IPS-15b (cell line): Measurements from ENCODE around the gene MRPL38.

ENCODE experiments used
- H3K27me3 ChIP-seq: one replicate; pipeline ENCODE4 v1.6.1; 2013; ENCODE audit warnings: low read length; ENCODE audit not compliant: control insufficient read depth, insufficient read depth
- H3K36me3 ChIP-seq: one replicate; pipeline ENCODE4 v1.6.1; 2013; ENCODE audit warnings: low read length; ENCODE audit not compliant: control insufficient read depth, insufficient read depth
- H3K4me1 ChIP-seq: one replicate; pipeline ENCODE4 v1.6.1; 2013; ENCODE audit warnings: mild to moderate bottlenecking, low read length; ENCODE audit not compliant: control insufficient read depth, insufficient read depth
- H3K4me3 ChIP-seq: one replicate; pipeline ENCODE4 v1.5.1; 2013; ENCODE audit warnings: low read depth, low read length
- H3K9ac ChIP-seq: one replicate; pipeline ENCODE4 v1.6.1; 2013; ENCODE audit warnings: low read depth, mild to moderate bottlenecking, low read length
- H3K9me3 ChIP-seq: one replicate; pipeline ENCODE4 v1.6.1; 2013; ENCODE audit warnings: mild to moderate bottlenecking, low read length; ENCODE audit not compliant: control insufficient read depth, insufficient read depth

The MRPL38 gene

GRCh38 chr17:75900691-75901533, 3.8 kb downstream of the MRPL38 start:
- no peak overlapping the region for H3K4me3 ChIP-seq
- peaks cover 40% of the 10 kb centered on the region for H3K36me3 ChIP-seq
- H3K9me3 ChIP-seq = no peaks in the 10 kb centered on the region
- no peak overlapping the region for H3K9ac ChIP-seq
- H3K27me3 ChIP-seq = no peaks in the 10 kb centered on the region
- H3K4me1 ChIP-seq = peaks cover 2% of the 10 kb centered on the region

- Histone ChIP-seq H3K9me3 (no peaks in the 10 kb centered on the region), H3K9ac (no peak overlapping the region), H3K27me3 (no peaks in the 10 kb centered on the region), H3K4me3 (no peak overlapping the region), H3K4me1 (peaks cover 5% of the 10 kb centered on the region), H3K36me3 (peaks cover 40% of the 10 kb centered on the region)
Observed at GRCh38 chr17:75899767-75900468, 4.8 kb downstream of the MRPL38 start.

- Histone ChIP-seq H3K4me3 (no peak overlapping the region), H3K36me3 (peaks cover 40% of the 10 kb centered on the region), H3K9me3 (no peaks in the 10 kb centered on the region), H3K4me1 (peaks cover 9% of the 10 kb centered on the region), H3K27me3 (no peaks in the 10 kb centered on the region), H3K9ac (no peak overlapping the region)
Observed at GRCh38 chr17:75899353-75899752, 5.3 kb downstream of the MRPL38 start.

- Histone ChIP-seq H3K4me1 (peaks cover 11% of the 10 kb centered on the region), H3K9me3 (no peaks in the 10 kb centered on the region), H3K4me3 (no peak overlapping the region), H3K27me3 (no peaks in the 10 kb centered on the region), H3K36me3 (peaks cover 40% of the 10 kb centered on the region), H3K9ac (no peak overlapping the region)
Observed at GRCh38 chr17:75898791-75899190, 5.9 kb downstream of the MRPL38 start.

GRCh38 chr17:75898065-75898464, 6.6 kb downstream of the MRPL38 start:
- H3K9me3 ChIP-seq = no peaks in the 10 kb centered on the region
- no peak overlapping the region for H3K4me3 ChIP-seq
- no peak overlapping the region for H3K9ac ChIP-seq
- peaks cover 11% of the 10 kb centered on the region for H3K4me1 ChIP-seq
- H3K36me3 ChIP-seq = peaks cover 38% of the 10 kb centered on the region
- no peaks in the 10 kb centered on the region for H3K27me3 ChIP-seq

GRCh38 chr17:75897160-75898019, 7.3 kb downstream of the MRPL38 start:
- Histone ChIP-seq H3K9me3 (no peaks in the 10 kb centered on the region), H3K4me1 (peaks cover 11% of the 10 kb centered on the region), H3K9ac (peak overlapping the region; percentile 60), H3K4me3 (peak overlapping the region; percentile 41), H3K36me3 (peaks cover 36% of the 10 kb centered on the region), H3K27me3 (no peaks in the 10 kb centered on the region)

- Histone ChIP-seq H3K27me3 (no peaks in the 10 kb centered on the region), H3K9me3 (no peaks in the 10 kb centered on the region), H3K9ac (peak within 1 kb of the TSS; percentile 70), H3K4me3 (peak within 1 kb of the TSS; percentile 79), H3K4me1 (peaks cover 11% of the 10 kb centered on the region), H3K36me3 (peaks cover 38% of the 10 kb centered on the region)
Observed at GRCh38 chr17:75896415-75897159, 8.1 kb downstream of the MRPL38 start, which contains the start of gene TRIM65. TRIM65 (minus strand) TSS chr17:75896951; CDS start chr17:75896937, 14 bp downstream.

- Histone ChIP-seq H3K9me3 (no peaks in the 10 kb centered on the region), H3K36me3 (peaks cover 36% of the 10 kb centered on the region), H3K9ac (peak overlapping the region; percentile 65), H3K4me3 (peak overlapping the region; percentile 79), H3K4me1 (peaks cover 11% of the 10 kb centered on the region), H3K27me3 (no peaks in the 10 kb centered on the region)
Observed at GRCh38 chr17:75895370-75896155, 9.1 kb downstream of the MRPL38 start.

- Histone ChIP-seq H3K4me3 (no peak overlapping the region), H3K9me3 (no peaks in the 10 kb centered on the region), H3K4me1 (peaks cover 11% of the 10 kb centered on the region), H3K27me3 (no peaks in the 10 kb centered on the region), H3K36me3 (peaks cover 27% of the 10 kb centered on the region), H3K9ac (no peak overlapping the region)
Observed at GRCh38 chr17:75894049-75894733, 10.5 kb downstream of the MRPL38 start.
